ENCODE results near the gene CRADD.
"Not testable (repeated sequence)": the region's sequence is repeated elsewhere in the genome, so short reads cannot be mapped to it uniquely, and the experiment has no call there.

CRADD gene

DNA sequence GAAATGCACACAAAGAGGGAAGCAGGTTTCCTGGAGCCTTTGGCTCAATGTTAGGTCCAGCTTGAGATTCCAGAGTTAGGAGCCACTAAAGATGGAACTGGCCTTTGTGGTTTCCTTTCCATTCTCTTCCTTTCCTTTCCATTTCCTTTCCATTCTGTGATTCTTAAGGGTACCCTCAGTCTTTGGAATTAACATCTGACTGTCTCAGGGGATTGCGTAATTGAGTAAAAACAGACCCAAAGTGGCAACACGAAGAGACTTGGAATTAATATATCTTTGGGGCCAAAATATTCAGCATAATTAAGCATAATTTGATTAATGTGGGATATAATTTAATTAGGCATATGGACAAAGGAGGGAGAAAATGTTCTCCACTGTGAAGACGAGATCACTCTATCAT, 205.6 kb downstream of the CRADD start:
- DNase-seq = no peak

- DNase-seq = no peak
Observed at GRCh38 chr12:93883436-93884154, 206.4 kb downstream of the CRADD start.

DNA sequence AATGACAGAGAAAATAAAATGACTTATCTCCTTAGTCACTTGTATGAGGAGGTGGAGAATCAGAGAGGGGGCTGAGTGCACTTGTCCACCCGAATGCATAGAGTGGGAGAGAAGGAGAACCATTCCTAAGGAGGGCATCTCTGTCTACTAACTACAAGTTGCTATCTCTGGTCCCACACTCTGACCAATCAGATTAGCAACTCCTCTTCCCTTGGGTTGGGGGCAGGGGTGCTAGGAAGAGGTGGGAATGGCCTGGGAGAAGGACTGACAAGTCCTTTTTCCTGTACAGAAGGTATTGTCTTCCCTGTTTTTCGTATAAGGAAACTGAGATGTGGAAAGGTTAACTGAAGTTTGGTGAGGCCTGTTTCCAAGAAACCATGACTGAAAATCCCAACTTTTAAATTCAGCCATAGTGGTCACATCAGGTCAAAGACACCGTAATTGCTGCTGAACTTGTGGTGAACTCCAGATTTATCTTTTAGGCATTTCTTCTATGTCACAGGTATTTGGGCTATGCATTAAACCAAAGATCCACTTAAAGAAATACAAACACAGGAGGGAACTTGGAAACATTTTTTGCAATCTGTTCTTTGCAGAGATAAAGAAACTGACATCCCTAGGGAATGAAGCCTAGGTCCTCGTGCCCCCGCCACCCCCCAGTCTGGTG, 207.8 kb downstream of the CRADD start:
- no peak for DNase-seq

DNA sequence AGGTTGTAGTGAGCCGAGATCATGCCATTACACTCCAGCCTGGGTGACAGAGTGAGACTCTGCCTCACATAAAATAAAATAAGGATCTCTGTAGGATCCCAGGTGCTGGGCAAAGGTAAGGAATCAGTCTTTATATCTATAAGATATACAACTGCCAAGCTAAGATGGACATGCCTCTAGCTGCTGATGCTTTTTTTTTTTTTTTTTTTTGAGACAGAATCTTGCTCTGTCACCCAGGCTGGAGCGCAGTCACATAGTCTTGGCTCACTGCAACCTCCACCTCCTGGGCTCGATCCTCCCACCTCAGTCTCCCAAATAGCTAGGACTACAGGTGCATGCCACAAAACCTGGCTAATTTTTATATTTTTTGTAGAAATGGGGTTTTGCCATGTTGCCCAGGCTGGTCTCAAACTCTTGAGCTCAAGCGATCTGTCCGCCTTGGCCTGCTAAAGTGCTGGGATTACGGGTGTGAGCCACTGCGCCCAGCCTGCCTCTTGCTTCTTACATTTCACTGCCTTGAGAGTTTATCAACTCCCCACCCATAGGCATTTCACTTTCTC, 208.9 kb downstream of the CRADD start:
- DNase-seq = not testable (repeated sequence)

GRCh38 chr12:93886533-93887511, 209.6 kb downstream of the CRADD start:
- no peak for DNase-seq

DNA sequence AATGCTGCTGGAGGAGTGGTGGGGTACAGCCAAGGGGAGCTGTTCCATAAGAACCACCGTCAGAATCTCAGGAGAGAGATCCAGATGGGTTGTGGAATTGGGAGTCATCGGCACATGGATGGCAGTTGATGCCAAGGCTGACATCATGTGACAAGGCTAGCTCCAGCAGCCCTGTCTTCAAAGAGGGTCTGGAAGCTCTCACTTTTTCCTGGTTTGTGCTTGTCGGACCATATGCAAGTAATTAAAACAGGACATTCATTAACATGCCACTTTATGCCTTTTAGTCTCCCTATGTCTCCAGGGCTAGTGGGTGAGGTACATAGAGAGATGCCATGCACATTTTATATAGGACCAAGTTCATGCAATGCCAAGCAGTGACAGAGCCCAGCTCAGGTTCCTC, 211.8 kb downstream of the CRADD start:
- DNase-seq = no peak

GRCh38 chr12:93889516-93890212, 212.5 kb downstream of the CRADD start:
- no peak for DNase-seq

DNA sequence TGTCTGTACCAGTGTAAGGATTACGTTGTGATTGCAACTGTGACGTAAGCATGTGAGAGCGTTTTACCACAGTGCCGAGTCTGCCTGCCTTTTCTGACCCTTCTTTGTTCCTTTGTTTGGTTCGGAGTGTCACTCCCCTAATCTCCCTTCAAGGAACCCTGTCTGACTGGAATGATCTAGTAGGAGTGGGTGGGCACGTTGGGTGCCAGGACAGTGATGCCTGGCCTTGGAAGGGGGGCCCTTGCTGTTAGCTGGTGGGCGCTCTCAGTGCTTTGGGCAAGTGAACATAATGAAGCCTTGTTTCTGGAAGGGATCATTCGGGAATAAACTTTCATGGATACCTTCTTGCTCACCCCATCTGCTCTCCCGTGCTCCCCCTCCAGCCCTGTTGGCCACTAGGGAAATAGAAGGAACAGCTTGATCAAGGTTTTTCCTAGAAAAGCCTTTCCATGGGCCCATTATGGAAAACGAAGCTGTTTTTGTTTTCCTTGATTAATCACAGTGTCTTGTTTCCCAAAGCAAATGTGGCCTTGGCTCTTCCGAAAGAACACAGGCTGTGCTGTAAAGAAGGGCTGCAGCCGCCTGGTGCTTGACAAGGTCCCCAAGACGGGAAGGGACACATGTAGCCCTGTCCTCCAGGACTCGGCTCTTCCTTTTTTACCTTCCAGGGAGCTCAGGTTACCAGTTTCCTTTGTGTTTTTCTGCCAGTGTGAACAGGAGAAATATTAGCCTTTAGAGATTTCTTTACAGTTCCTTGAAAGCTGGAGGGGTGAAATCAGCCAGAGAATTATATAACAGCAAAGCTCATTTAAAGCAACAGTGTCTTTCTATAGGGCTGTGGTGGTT, 215.5 kb downstream of the CRADD start:
- no peak for DNase-seq

DNA sequence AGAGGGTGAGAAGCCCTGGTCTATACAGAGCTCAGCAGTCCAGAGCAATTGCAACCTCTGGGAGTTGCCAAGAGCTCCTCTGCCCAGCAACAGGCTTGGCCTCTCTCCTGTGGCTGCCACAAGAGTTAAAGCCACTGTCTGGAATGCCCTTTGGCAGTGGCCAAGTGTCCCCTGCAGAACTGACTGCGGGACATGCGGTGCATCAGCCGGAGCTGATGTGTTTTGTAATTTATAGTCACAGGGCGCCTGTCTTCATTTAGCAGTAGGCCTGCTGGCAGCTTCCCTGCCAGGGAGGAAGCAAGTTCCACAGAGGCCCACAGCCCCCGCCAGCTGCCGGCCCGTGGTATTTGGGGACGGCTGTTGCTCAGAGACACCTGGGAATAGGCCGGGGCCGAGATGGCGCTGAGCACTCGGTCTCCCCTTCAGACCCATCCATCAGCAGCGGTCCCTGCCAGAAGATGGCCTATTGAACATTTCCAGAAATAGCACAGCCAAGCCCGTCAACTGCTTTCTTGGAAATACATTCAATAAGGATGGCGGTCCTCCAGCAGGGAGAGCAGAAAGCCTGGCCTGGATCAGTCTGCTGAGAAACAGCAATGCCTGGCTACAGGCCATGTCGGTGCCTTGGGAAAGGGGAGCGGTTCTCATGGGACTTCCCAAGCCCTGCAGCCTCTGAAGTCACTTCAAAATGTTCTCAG, 217.4 kb downstream of the CRADD start:
- no peak for DNase-seq

DNA sequence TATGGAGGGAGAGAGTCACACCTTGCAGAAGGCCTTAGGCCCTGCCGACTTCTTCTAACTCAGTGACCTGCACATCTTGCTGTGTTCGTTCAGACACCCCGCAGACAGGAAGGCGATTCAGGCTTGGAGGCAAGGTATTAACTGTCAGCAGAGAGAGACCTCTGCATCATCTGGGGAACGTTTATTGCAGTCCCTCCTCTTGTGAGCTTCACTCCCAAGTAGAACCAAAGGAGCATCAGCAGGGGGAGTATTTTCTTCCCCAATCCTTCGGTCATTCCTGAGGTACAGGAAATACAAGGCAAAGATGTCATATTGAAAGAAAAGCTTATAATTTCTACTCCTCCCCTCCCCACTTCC, 217.9 kb downstream of the CRADD start:
- DNase-seq = no peak

- no peak for DNase-seq
Observed at GRCh38 chr12:93896427-93896826, 219.3 kb downstream of the CRADD start.

DNA sequence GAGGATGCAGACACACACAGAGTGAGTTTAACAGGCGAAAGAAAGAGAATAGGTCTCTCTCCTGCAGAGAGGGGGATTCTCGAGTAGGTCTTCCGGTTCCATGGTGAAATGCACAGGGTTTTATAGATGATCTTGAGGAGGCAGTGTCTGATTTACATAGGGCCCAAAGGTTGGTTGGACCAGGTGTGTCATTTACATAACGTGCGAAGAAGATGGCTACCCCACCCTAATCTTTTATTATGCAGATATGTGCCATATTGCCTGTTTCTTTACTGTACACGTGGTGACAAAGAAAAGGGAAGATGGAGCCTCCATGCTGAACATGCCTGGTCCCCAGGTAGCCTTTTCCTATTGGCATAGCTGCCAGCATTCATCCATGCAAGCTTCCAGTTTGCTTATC, 219.8 kb downstream of the CRADD start:
- DNase-seq = no peak

GRCh38 chr12:93901739-93902138, 224.6 kb downstream of the CRADD start:
- DNase-seq = no peak

DNA sequence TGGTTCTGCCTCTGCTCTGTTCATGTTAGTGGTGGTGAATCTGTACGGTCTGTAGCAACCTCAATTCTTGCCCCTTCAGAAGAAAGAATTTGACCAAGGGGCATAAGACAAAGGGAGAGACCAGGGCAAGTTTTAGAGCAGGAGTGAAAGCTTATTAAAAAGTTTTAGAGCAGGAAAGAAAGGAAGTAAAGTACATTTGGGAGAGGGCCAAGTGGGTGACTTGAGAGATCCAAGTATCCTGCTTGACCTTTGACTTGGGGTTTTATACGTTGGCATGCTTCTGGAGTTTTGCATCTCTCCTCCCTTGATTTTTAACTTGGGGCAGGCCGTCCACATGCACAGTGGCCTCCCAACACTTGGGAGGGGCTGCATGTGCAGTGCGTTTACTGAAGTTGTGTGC, 225.0 kb downstream of the CRADD start:
- no peak for DNase-seq

GRCh38 chr12:93902736-93903562, 225.8 kb downstream of the CRADD start:
- DNase-seq = no peak

DNA sequence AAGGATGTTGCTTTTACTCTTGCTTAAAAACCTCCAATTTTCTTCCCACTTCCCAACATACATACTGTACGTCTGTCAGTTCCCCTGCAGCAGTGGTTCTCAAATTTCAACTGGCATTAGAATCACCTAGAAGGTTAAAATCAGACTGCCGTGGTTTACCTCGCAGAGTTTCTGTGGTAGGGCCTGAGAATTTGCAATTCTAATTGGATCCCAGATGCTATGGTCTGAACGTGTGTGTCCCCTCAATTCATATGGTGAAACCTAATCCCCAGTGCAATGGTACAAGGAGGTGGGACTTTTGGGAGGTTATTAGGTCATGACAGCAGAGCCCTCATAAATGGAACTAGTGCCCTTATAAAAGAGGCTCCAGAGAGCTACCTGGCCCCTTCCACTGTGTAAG, 226.9 kb downstream of the CRADD start:
- no peak for DNase-seq

GRCh38 chr12:93908264-93908663, 231.1 kb downstream of the CRADD start:
- DNase-seq = no peak

DNA sequence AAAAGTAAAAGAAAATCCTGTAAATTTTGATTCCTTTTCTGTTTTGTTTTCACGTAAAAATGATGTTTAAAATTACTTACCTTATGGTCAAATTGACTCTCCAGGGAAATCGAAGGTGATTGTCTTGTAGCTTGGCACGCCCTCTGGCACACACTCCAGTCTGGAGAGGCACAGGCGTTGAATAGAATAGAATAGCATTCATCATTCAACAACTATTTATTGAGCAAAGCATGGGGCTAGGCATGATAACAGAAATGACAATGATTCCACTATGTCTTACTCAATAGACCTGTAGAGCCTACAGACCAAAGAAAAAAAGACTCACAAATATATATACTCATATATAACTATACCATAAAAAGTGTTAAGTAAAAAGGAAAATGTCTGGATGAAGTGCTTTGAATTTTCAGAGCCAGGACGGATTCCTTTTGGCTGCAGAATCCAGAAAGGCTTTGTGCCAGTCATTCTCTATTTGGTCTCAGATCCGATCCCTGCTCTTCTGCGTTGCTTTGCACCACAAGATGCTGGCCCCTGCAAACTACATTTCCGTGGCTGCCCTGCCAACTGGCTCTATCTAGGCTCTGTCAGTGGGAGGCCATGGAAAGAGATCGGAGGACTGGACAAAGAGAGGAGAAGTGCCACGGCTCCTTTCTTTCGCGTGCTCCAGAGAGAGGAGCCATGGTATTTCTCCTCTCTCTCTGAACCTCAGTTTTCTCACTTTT, 231.8 kb downstream of the CRADD start:
- DNase-seq = peak in 1 of 2 experiments; percentile 30

GRCh38 chr12:93911396-93911795, 234.2 kb downstream of the CRADD start:
- no peak for DNase-seq
